ENCODE data around the gene ARHGEF16.

Gene ARHGEF16

GRCh38 chr1:3439346-3440299 lies 14.8 kb upstream of the ARHGEF16 start:
- no peak for DNase-seq

- no peak for DNase-seq
These were observed 14.2 kb upstream of the ARHGEF16 start for GRCh38 chr1:3440300-3440681.

GRCh38 chr1:3440711-3441409 lies 13.6 kb upstream of the ARHGEF16 start:
- no peak for DNase-seq

GRCh38 chr1:3441410-3441847 lies 13.0 kb upstream of the ARHGEF16 start:
- no peak for DNase-seq

GRCh38 chr1:3441880-3442279 lies 12.6 kb upstream of the ARHGEF16 start:
- DNase-seq, result no peak

GRCh38 chr1:3442331-3442730 lies 12.1 kb upstream of the ARHGEF16 start:
- no peak for DNase-seq

- no peak for DNase-seq
These were observed 11.6 kb upstream of the ARHGEF16 start for GRCh38 chr1:3442901-3443300.

- DNase-seq, result no peak
These were observed 10.7 kb upstream of the ARHGEF16 start for GRCh38 chr1:3443807-3444206.

GRCh38 chr1:3444298-3444697 lies 10.2 kb upstream of the ARHGEF16 start:
- no peak for DNase-seq

GRCh38 chr1:3444736-3445135 lies 9.7 kb upstream of the ARHGEF16 start:
- no peak for DNase-seq

GRCh38 chr1:3450202-3450863 lies 4.1 kb upstream of the ARHGEF16 start:
- no peak for DNase-seq

GRCh38 chr1:3450983-3451382 lies 3.5 kb upstream of the ARHGEF16 start:
- DNase-seq, result no peak

- no peak for DNase-seq
These were observed 2.2 kb upstream of the ARHGEF16 start for GRCh38 chr1:3451994-3452865.

GRCh38 chr1:3452866-3453175 lies 1.6 kb upstream of the ARHGEF16 start:
- DNase-seq, result no peak

GRCh38 chr1:3453203-3453761 lies 1.2 kb upstream of the ARHGEF16 start:
- peak; percentile 31 for DNase-seq

GRCh38 chr1:3454811-3455618 lies 550 bp downstream of the ARHGEF16 start:
- peak; percentile 59 for DNase-seq

GRCh38 chr1:3455670-3456448 lies 1.4 kb downstream of the ARHGEF16 start:
- no peak for DNase-seq

GRCh38 chr1:3456449-3456963 lies 2.0 kb downstream of the ARHGEF16 start:
- no peak for DNase-seq

GRCh38 chr1:3456964-3457909 lies 2.8 kb downstream of the ARHGEF16 start:
- DNase-seq, result no peak

Data from GF-D8 (cell line).